ACC112 (cell line): ENCODE results near the gene SCNN1A.

Experiments
- H2AFZ ChIP-seq: fragments of 200-600 bp; sonication (generic); one replicate; pipeline ENCODE4 v1.6.0; 2017; ENCODE audit warnings: antibody characterized with exemption, low read length; ENCODE audit not compliant: unreplicated experiment
- H3K27ac ChIP-seq: fragments of 200-600 bp; sonication (generic); 2 replicates; pipeline ENCODE4 v1.5.1; 2014; ENCODE audit warnings: low read depth, mild to moderate bottlenecking, antibody characterized with exemption, low read length, moderate library complexity
- H3K27me3 ChIP-seq: fragments of 200-600 bp; sonication (generic); 2 replicates; pipeline ENCODE4 v1.6.1; 2014; ENCODE audit warnings: mild to moderate bottlenecking, antibody characterized with exemption, low read length, moderate library complexity, mixed read lengths; ENCODE audit not compliant: insufficient read depth
- H3K36me3 ChIP-seq: fragments of 200-600 bp; sonication (generic); 2 replicates; pipeline ENCODE4 v1.6.1; 2016; ENCODE audit warnings: mild to moderate bottlenecking, antibody characterized with exemption, low read length, moderate library complexity, mixed read lengths; ENCODE audit not compliant: insufficient read depth
- H3K4me1 ChIP-seq: fragments of 200-600 bp; sonication (generic); one replicate; pipeline ENCODE4 v1.6.1; 2016; ENCODE audit warnings: low read length, mixed read lengths; ENCODE audit not compliant: insufficient read depth, unreplicated experiment, control insufficient read depth
- H3K4me3 ChIP-seq: fragments of 200-600 bp; sonication (generic); 2 replicates; pipeline ENCODE4 v1.5.1; 2014; ENCODE audit warnings: mild to moderate bottlenecking, low read depth, low read length
- H3K79me2 ChIP-seq: fragments of 200-600 bp; sonication (generic); one replicate; pipeline ENCODE4 v1.6.0; 2016; ENCODE audit warnings: low read length; ENCODE audit not compliant: control insufficient read depth, unreplicated experiment, insufficient read depth

The SCNN1A gene

GRCh38 chr12:6358881-6359280 lies 16.5 kb downstream of the SCNN1A start:
- H2AFZ ChIP-seq = no peak overlapping the region
- H3K36me3 ChIP-seq = no peaks in the 10 kb centered on the region
- peaks cover 21% of the 10 kb centered on the region for H3K4me1 ChIP-seq
- H3K27ac ChIP-seq = no peak overlapping the region
- no peak overlapping the region for H3K4me3 ChIP-seq
- no peaks in the 10 kb centered on the region for H3K27me3 ChIP-seq
- H3K79me2 ChIP-seq = no peaks in the 10 kb centered on the region

- H3K4me3 ChIP-seq = no peak overlapping the region
- H2AFZ ChIP-seq = no peak overlapping the region
- H3K27me3 ChIP-seq = no peaks in the 10 kb centered on the region
- no peaks in the 10 kb centered on the region for H3K36me3 ChIP-seq
- no peak overlapping the region for H3K27ac ChIP-seq
- no peaks in the 10 kb centered on the region for H3K79me2 ChIP-seq
- H3K4me1 ChIP-seq = peaks cover 13% of the 10 kb centered on the region
Observed at GRCh38 chr12:6356374-6356820, 19.0 kb downstream of the SCNN1A start.

GRCh38 chr12:6355491-6356373 lies 19.6 kb downstream of the SCNN1A start:
- Histone ChIP-seq H3K4me3 (no peak overlapping the region), H3K4me1 (peaks cover 9% of the 10 kb centered on the region), H3K27me3 (no peaks in the 10 kb centered on the region), H2AFZ (no peak overlapping the region), H3K36me3 (no peaks in the 10 kb centered on the region), H3K79me2 (no peaks in the 10 kb centered on the region), H3K27ac (no peak overlapping the region)

GRCh38 chr12:6354495-6355393 lies 20.6 kb downstream of the SCNN1A start:
- no peaks in the 10 kb centered on the region for H3K27me3 ChIP-seq
- no peak overlapping the region for H2AFZ ChIP-seq
- no peaks in the 10 kb centered on the region for H3K36me3 ChIP-seq
- H3K4me1 ChIP-seq = peaks cover 9% of the 10 kb centered on the region
- no peak overlapping the region for H3K27ac ChIP-seq
- H3K79me2 ChIP-seq = no peaks in the 10 kb centered on the region
- H3K4me3 ChIP-seq = no peak overlapping the region

- no peak overlapping the region for H3K4me3 ChIP-seq
- no peaks in the 10 kb centered on the region for H3K27me3 ChIP-seq
- no peaks in the 10 kb centered on the region for H3K36me3 ChIP-seq
- no peak overlapping the region for H3K27ac ChIP-seq
- H2AFZ ChIP-seq = no peak overlapping the region
- no peaks in the 10 kb centered on the region for H3K79me2 ChIP-seq
- H3K4me1 ChIP-seq = peaks cover 15% of the 10 kb centered on the region
Observed at GRCh38 chr12:6352193-6353173, 22.9 kb downstream of the SCNN1A start.

GRCh38 chr12:6351622-6352021 lies 23.7 kb downstream of the SCNN1A start:
- H3K79me2 ChIP-seq = no peaks in the 10 kb centered on the region
- no peak overlapping the region for H2AFZ ChIP-seq
- peaks cover 20% of the 10 kb centered on the region for H3K4me1 ChIP-seq
- H3K4me3 ChIP-seq = no peak overlapping the region
- no peak overlapping the region for H3K27ac ChIP-seq
- no peaks in the 10 kb centered on the region for H3K27me3 ChIP-seq
- H3K36me3 ChIP-seq = no peaks in the 10 kb centered on the region

- H3K4me3 ChIP-seq = no peak overlapping the region
- H3K4me1 ChIP-seq = peaks cover 42% of the 10 kb centered on the region
- H3K36me3 ChIP-seq = no peaks in the 10 kb centered on the region
- no peaks in the 10 kb centered on the region for H3K27me3 ChIP-seq
- H3K27ac ChIP-seq = peak overlapping the region; percentile 66
- H2AFZ ChIP-seq = peak overlapping the region; percentile 48
- H3K79me2 ChIP-seq = no peaks in the 10 kb centered on the region
Observed at GRCh38 chr12:6347367-6348338, 27.7 kb downstream of the SCNN1A start.

- H3K4me1 ChIP-seq = peaks cover 44% of the 10 kb centered on the region
- H2AFZ ChIP-seq = peak overlapping the region; percentile 48
Observed at GRCh38 chr12:6346942-6347341, 28.4 kb downstream of the SCNN1A start.

GRCh38 chr12:6346235-6346832 lies 29.0 kb downstream of the SCNN1A start:
- H2AFZ ChIP-seq = no peak overlapping the region
- peaks cover 9% of the 10 kb centered on the region for H3K79me2 ChIP-seq
- no peak overlapping the region for H3K4me3 ChIP-seq
- no peaks in the 10 kb centered on the region for H3K27me3 ChIP-seq
- peaks cover 44% of the 10 kb centered on the region for H3K4me1 ChIP-seq
- H3K27ac ChIP-seq = peak overlapping the region; percentile 76; the same call in 1 of the 2 replicates
- H3K36me3 ChIP-seq = no peaks in the 10 kb centered on the region

More at GRCh38 chr12:6346942-6347341, 28.4 kb downstream of the SCNN1A start:
- Histone ChIP-seq H3K27ac (peak overlapping the region; percentile 66), H3K36me3 (no peaks in the 10 kb centered on the region), H3K4me3 (no peak overlapping the region), H3K79me2 (peaks cover 4% of the 10 kb centered on the region), H3K27me3 (no peaks in the 10 kb centered on the region)
